NB4 (cell line): ENCODE data around the gene CRTAP.

ENCODE experiments used
- CTCF ChIP-seq: IDR thresholded peaks from one replicate; pipeline ENCODE4 v1.5.1; 2012; ENCODE audit warnings: low read depth, low read length
- MAX ChIP-seq: IDR thresholded peaks from 2 replicates; pipeline ENCODE4 v1.6.1; 2011; ENCODE audit warnings: low read depth, low read length
- MYC ChIP-seq: IDR thresholded peaks from 2 replicates; pipeline ENCODE4 v1.6.1; 2011; ENCODE audit warnings: low read depth, low read length
- POLR2A ChIP-seq: IDR thresholded peaks from 2 replicates; pipeline ENCODE4 v1.6.1; 2011; ENCODE audit warnings: mild to moderate bottlenecking; ENCODE audit not compliant: insufficient read length; ENCODE audit errors: extremely low read depth

GRCh38 chr3:33083958-33084357, 29.9 kb upstream of the CRTAP start:
- no peak for TF ChIP-seq POLR2A
- TF ChIP-seq CTCF = no peak
- no peak for TF ChIP-seq MAX
- no peak for TF ChIP-seq MYC
